Uterus (tissue), 4 donors: ENCODE measurements around the gene CDYL2. TPM values are rescaled to one million over a fixed set of nuclear protein-coding genes. Genes with fewer than 3 reads are reported as not detected.

Experiments used
- DNase-seq, 2 donors: peaks; one replicate each; pipeline ENCODE4 v3.0.0-alpha.2; 2019 to 2020
- H3K27ac ChIP-seq, 2 donors: fragments of 200-600 bp; sonication (generic); 1 replicate in 1 of 2; 2 replicates in 1 of 2; pipeline ENCODE4 v1.5.1; 2016 to 2018
- H3K27me3 ChIP-seq, 2 donors: fragments of 200-600 bp; sonication (generic); one replicate each; pipeline ENCODE4 v1.5.1; 2018 to 2019; ENCODE audit warnings: control low read depth in 1 of 2
- H3K36me3 ChIP-seq, 2 donors: fragments of 200-600 bp; sonication (generic); one replicate each; pipeline ENCODE4 v1.5.1; 2019; ENCODE audit warnings: control low read depth in 1 of 2
- H3K4me1 ChIP-seq, 2 donors: fragments of 200-600 bp; sonication (generic); one replicate each; pipeline ENCODE4 v1.5.1; 2018 to 2019; ENCODE audit warnings: control low read depth in 1 of 2
- H3K4me3 ChIP-seq, 2 donors: fragments of 200-600 bp; sonication (generic); 1 replicate in 1 of 2; 2 replicates in 1 of 2; pipeline ENCODE4 v1.5.1; 2018 to 2019; ENCODE audit warnings: mild to moderate bottlenecking in 1 of 2
- H3K9me3 ChIP-seq, 2 donors: fragments of 200-600 bp; sonication (generic); one replicate each; pipeline ENCODE4 v1.5.1; 2019; ENCODE audit warnings: control low read depth in 1 of 2
- CTCF ChIP-seq, 4 experiments: fragments of 200-600 bp in 2 of 4; fragments of 450-650 bp in 2 of 4; sonication (generic) in 2 of 4; IDR thresholded peaks; one replicate each; pipeline ENCODE4 v1.5.1; 2016 to 2019; ENCODE audit warnings: antibody characterized with exemption in 4 of 4, mild to moderate bottlenecking in 2 of 4, moderate library complexity in 1 of 4
- POLR2A ChIP-seq, 2 donors: fragments of 450-650 bp; IDR thresholded peaks; one replicate each; pipeline ENCODE4 v1.6.1; 2016; ENCODE audit warnings: antibody characterized with exemption in 2 of 2, mild to moderate bottlenecking in 1 of 2, moderate library complexity in 1 of 2
- intact Hi-C: fragments of 100-400 bp; cut with DNase I; formaldehyde crosslinking; loops from one replicate; pipeline ENCODE4 v1.15.1; 2023; ENCODE audit warnings: low total_unique reads
- total RNA-seq, 4 donors: library from RNA; depleted of rRNA in 3 of 4; stranded (reverse); fragments of >200 nt in 3 of 4; gene quantifications; one replicate each; pipeline versions ENCODE4 v1.1.0 to v1.2.4, GENCODE V29; 2014 to 2023
- donor health status: DM: yes; HTN: yes; CAD: no.

Gene CDYL2
- total RNA-seq, 4 donors from 2014 or later, result 2.3 to 9.1 (median 5.1) TPM

- Histone ChIP-seq H3K36me3 (no peaks in the 10 kb centered on the region), H3K27ac (no peak overlapping the region), H3K4me3 (no peak overlapping the region), H3K4me1 (no peaks in the 10 kb centered on the region), H3K27me3 (no peaks in the 10 kb centered on the region), H3K9me3 (no peaks in the 10 kb centered on the region)
- TF ChIP-seq POLR2A (IDR thresholded peaks at IDR 0.05), result no peak
- no peak for TF ChIP-seq CTCF (IDR thresholded peaks at IDR 0.05)
- intact Hi-C loops, result no loop called here
- DNase-seq, result no peak
Measured at GRCh38 chr16:80666378-80667250, 137.8 kb downstream of the CDYL2 start.

GRCh38 chr16:80665356-80665755 is 139.0 kb downstream of the CDYL2 start:
- Histone ChIP-seq H3K4me3 (no peak overlapping the region), H3K9me3 (no peaks in the 10 kb centered on the region), H3K27me3 (no peaks in the 10 kb centered on the region), H3K36me3 (no peaks in the 10 kb centered on the region), H3K4me1 (no peaks in the 10 kb centered on the region), H3K27ac (no peak overlapping the region)
- intact Hi-C loops, result no loop called here
- DNase-seq, result no peak
- TF ChIP-seq POLR2A (IDR thresholded peaks at IDR 0.05), result no peak

- TF ChIP-seq CTCF (IDR thresholded peaks at IDR 0.05) (no peak), POLR2A (IDR thresholded peaks at IDR 0.05) (no peak)
- intact Hi-C loops, result no loop called here
Measured at GRCh38 chr16:80664786-80665185, 139.6 kb downstream of the CDYL2 start.

GRCh38 chr16:80664226-80664625 is 140.2 kb downstream of the CDYL2 start:
- no peaks in the 10 kb centered on the region for H3K36me3 ChIP-seq
- no peak overlapping the region for H3K27ac ChIP-seq
- intact Hi-C loops, result no loop called here
- DNase-seq, result no peak
- H3K9me3 ChIP-seq, result no peaks in the 10 kb centered on the region
- no peaks in the 10 kb centered on the region for H3K27me3 ChIP-seq
- no peaks in the 10 kb centered on the region for H3K4me1 ChIP-seq
- H3K4me3 ChIP-seq, result no peak overlapping the region
- TF ChIP-seq POLR2A (IDR thresholded peaks at IDR 0.05) (no peak), CTCF (IDR thresholded peaks at IDR 0.05) (no peak)

More at GRCh38 chr16:80664786-80665185, 139.6 kb downstream of the CDYL2 start:
- H3K4me1 ChIP-seq, result no peaks in the 10 kb centered on the region
- H3K27me3 ChIP-seq, result no peaks in the 10 kb centered on the region
- no peaks in the 10 kb centered on the region for H3K9me3 ChIP-seq
- DNase-seq, result no peak
- no peaks in the 10 kb centered on the region for H3K36me3 ChIP-seq
- H3K4me3 ChIP-seq, result no peak overlapping the region
- H3K27ac ChIP-seq, result no peak overlapping the region

GRCh38 chr16:80663078-80663477 is 141.3 kb downstream of the CDYL2 start:
- no peak for TF ChIP-seq POLR2A (IDR thresholded peaks at IDR 0.05)
- intact Hi-C loops, result no loop called here
- H3K4me1 ChIP-seq, result no peaks in the 10 kb centered on the region
- no peaks in the 10 kb centered on the region for H3K9me3 ChIP-seq
- DNase-seq, result no peak
- no peak overlapping the region for H3K27ac ChIP-seq
- H3K36me3 ChIP-seq, result no peaks in the 10 kb centered on the region
- no peak overlapping the region for H3K4me3 ChIP-seq
- no peaks in the 10 kb centered on the region for H3K27me3 ChIP-seq

- TF ChIP-seq POLR2A (IDR thresholded peaks at IDR 0.05) (no peak), CTCF (IDR thresholded peaks at IDR 0.05) (no peak)
- Histone ChIP-seq H3K4me1 (no peaks in the 10 kb centered on the region), H3K36me3 (no peaks in the 10 kb centered on the region), H3K9me3 (no peaks in the 10 kb centered on the region), H3K27ac (no peak overlapping the region), H3K27me3 (no peaks in the 10 kb centered on the region), H3K4me3 (no peak overlapping the region)
- intact Hi-C loops, result no loop called here
- no peak for DNase-seq
Measured at GRCh38 chr16:80659865-80660264, 144.5 kb downstream of the CDYL2 start.
